GM03348 (cell line): ENCODE measurements around the gene PTP4A2.

Source experiments
- DNase-seq: peaks from one replicate; pipeline ENCODE4 v3.0.0; 2012; ENCODE audit warnings: low spot score

PTP4A2 gene

GRCh38 chr1:31885851-31886250 lies 52.3 kb downstream of the PTP4A2 start:
- DNase-seq: no peak

GRCh38 chr1:31883357-31883942 lies 54.7 kb downstream of the PTP4A2 start:
- DNase-seq: no peak

- no peak for DNase-seq
Observed at GRCh38 chr1:31881688-31882000, 56.5 kb downstream of the PTP4A2 start.

- no peak for DNase-seq
Observed at GRCh38 chr1:31880957-31881687, 57.0 kb downstream of the PTP4A2 start.

GRCh38 chr1:31879981-31880608 lies 58.1 kb downstream of the PTP4A2 start:
- no peak for DNase-seq

GRCh38 chr1:31878058-31878457 lies 60.1 kb downstream of the PTP4A2 start:
- DNase-seq: no peak

GRCh38 chr1:31877544-31877943 lies 60.6 kb downstream of the PTP4A2 start:
- no peak for DNase-seq

GRCh38 chr1:31875636-31876236 lies 62.4 kb downstream of the PTP4A2 start:
- no peak for DNase-seq

- DNase-seq: no peak
Observed at GRCh38 chr1:31874942-31875341, 63.2 kb downstream of the PTP4A2 start.

GRCh38 chr1:31872658-31873636 lies 65.2 kb downstream of the PTP4A2 start:
- no peak for DNase-seq

GRCh38 chr1:31871703-31872102 lies 66.5 kb downstream of the PTP4A2 start:
- no peak for DNase-seq

- DNase-seq: no peak
Observed at GRCh38 chr1:31870086-31870736, 68.0 kb downstream of the PTP4A2 start.

- DNase-seq: no peak
Observed at GRCh38 chr1:31869449-31869848, 68.7 kb downstream of the PTP4A2 start.

- no peak for DNase-seq
Observed at GRCh38 chr1:31868862-31869261, 69.3 kb downstream of the PTP4A2 start.

GRCh38 chr1:31867546-31867945 lies 70.6 kb downstream of the PTP4A2 start:
- DNase-seq: no peak

GRCh38 chr1:31866450-31867032 lies 71.6 kb downstream of the PTP4A2 start:
- no peak for DNase-seq

- no peak for DNase-seq
Observed at GRCh38 chr1:31865728-31866449, 72.3 kb downstream of the PTP4A2 start.

- no peak for DNase-seq
Observed at GRCh38 chr1:31862071-31862470, 76.1 kb downstream of the PTP4A2 start.

GRCh38 chr1:31861346-31861745 lies 76.8 kb downstream of the PTP4A2 start:
- no peak for DNase-seq

GRCh38 chr1:31860581-31860980 lies 77.6 kb downstream of the PTP4A2 start:
- no peak for DNase-seq
